ENCODE measurements around the gene TAF11L7. TPM values are rescaled to one million over a fixed set of nuclear protein-coding genes. Genes with fewer than 3 reads are reported as not detected.
"Not testable (repeated sequence)": the region's sequence is repeated elsewhere in the genome, so short reads cannot be mapped to it uniquely, and the experiment has no call there.

The TAF11L7 gene
- total RNA-seq (not detected), polyA plus RNA-seq (not detected)
- long read RNA-seq, donor 1 = 0 reads
- long read RNA-seq, donor 2 = 0 reads
- long read RNA-seq, donor 3 = 0 reads

DNA sequence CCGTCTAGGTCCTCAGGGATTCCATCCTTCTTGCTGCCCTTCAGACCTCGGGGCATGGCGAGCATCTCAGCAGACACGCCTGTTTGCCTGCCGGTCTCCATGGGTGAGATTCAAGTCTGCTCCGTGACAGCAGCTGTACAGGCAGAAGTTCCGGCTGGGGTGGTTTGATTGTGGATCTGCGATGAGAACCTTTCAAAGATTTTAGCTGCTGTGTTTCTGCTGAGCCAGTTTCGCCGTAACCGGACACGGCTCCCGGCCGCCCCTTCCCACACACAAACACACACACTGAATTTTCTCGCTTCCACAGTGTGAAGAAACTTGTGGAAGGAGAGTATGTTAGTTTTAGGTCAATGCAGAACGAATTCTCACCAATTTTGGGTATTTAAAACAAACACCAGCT lies at the start of gene TAF11L7:
Gene TAF11L7, minus strand, starts transcription at position 101 of the 400 bp plus-strand sequence.
- H3K9me3 ChIP-seq; H3K27me3 ChIP-seq; H3K4me1 ChIP-seq; ATAC-seq; H3K4me3 ChIP-seq; H3K27ac ChIP-seq; H3K36me3 ChIP-seq; intact Hi-C loops (cut with DNase I); DNase-seq: not testable (repeated sequence)
- WGBS, 2 donors = no CpG with 5 or more reads among the region's 16 CpGs

DNA sequence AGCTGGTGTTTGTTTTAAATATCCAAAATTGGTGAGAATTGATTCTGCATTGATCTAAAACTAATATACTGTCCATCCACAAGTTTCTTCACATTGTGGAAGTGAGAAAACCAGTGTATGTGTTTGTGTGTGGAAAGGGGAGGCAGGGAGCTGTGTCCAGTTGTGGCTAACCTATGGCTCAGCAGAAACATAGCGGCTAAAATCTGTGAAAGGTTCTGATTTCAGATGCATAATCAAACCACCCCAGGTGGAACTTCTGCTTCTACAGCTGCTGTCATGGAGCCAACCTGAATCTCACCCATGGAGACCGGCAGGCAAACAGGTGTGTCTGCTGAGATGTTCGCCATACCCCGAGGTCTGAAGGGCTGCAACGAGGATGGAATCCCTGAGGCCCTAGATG lies 48.6 kb upstream of the TAF11L7 start, which contains the start of gene TAF11L14:
Gene TAF11L14, plus strand, starts transcription at position 301 of the 400 bp plus-strand sequence.
- ATAC-seq (no peak), DNase-seq (no peak)
- no peak within 1 kb of the TSS for H3K27ac ChIP-seq
- no peaks in the 10 kb centered on the region for H3K9me3 ChIP-seq
- H3K4me3 ChIP-seq = no peak within 1 kb of the TSS
- H3K36me3 ChIP-seq = no peaks in the 10 kb centered on the region
- H3K4me1 ChIP-seq = no peaks in the 10 kb centered on the region
- TF ChIP-seq, protein P1, sequence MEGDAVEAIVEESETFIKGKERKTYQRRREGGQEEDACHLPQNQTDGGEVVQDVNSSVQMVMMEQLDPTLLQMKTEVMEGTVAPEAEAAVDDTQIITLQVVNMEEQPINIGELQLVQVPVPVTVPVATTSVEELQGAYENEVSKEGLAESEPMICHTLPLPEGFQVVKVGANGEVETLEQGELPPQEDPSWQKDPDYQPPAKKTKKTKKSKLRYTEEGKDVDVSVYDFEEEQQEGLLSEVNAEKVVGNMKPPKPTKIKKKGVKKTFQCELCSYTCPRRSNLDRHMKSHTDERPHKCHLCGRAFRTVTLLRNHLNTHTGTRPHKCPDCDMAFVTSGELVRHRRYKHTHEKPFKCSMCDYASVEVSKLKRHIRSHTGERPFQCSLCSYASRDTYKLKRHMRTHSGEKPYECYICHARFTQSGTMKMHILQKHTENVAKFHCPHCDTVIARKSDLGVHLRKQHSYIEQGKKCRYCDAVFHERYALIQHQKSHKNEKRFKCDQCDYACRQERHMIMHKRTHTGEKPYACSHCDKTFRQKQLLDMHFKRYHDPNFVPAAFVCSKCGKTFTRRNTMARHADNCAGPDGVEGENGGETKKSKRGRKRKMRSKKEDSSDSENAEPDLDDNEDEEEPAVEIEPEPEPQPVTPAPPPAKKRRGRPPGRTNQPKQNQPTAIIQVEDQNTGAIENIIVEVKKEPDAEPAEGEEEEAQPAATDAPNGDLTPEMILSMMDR (IDR thresholded peaks at IDR 0.05) = no peak
- WGBS, 2 donors = 79 to 92% methylated on average over 5 of the region's 5 CpGs
- H3K27me3 ChIP-seq = no peaks in the 10 kb centered on the region
- intact Hi-C loops (cut with DNase I) = no loop called here

DNA sequence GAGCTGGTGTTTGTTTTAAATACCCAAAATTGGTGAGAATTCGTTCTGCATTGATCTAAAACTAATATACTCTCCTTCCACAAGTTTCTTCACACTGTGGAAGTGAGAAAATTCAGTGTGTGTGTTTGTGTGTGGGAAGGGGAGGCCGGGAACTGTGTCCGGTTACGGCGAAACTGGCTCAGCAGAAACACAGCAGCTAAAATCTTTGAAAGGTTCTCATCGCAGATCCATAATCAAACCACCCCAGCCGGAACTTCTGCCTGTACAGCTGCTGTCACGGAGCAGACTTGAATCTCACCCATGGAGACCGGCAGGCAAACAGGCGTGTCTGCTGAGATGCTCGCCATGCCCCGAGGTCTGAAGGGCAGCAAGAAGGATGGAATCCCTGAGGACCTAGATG lies 46.2 kb upstream of the TAF11L7 start, which contains the start of gene TAF11L13:
Gene TAF11L13, plus strand, starts transcription at position 301 of the 400 bp plus-strand sequence.
- H3K27me3 ChIP-seq; H3K4me1 ChIP-seq; DNase-seq; H3K36me3 ChIP-seq; intact Hi-C loops (cut with DNase I); H3K4me3 ChIP-seq; ATAC-seq; H3K9me3 ChIP-seq; H3K27ac ChIP-seq: not testable (repeated sequence)
- WGBS, 2 donors = 69 to 87% methylated on average over 7 of the region's 12 CpGs

DNA sequence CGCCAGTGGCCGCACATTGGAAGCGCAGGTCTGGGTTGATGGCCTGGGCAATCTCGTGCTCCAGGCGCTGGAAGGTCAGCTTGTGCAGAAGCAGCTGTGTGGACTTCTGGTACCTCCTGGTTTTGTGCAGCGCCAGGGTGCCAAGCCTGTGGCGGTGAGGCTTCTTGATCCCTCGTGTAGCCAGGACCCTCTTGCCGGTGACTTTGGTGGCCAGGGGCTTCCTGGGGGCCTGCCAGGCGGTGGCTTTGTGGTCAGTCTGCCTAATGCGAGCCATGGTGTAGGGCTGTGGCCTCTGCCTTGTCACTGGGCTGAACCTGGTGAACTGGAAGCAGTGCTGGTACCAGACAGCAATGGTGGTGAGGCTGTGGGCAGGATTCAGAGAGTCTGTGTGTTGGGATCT lies 40.1 kb upstream of the TAF11L7 start:
- H3K4me3 ChIP-seq = no peak overlapping the region
- no peak for ATAC-seq
- no peaks in the 10 kb centered on the region for H3K9me3 ChIP-seq
- DNase-seq = no peak
- TF ChIP-seq, protein P1 (IDR thresholded peaks at IDR 0.05) = no peak
- H3K27ac ChIP-seq = no peak overlapping the region
- intact Hi-C loops (cut with DNase I) = no loop called here
- H3K4me1 ChIP-seq = no peaks in the 10 kb centered on the region
- H3K36me3 ChIP-seq = no peaks in the 10 kb centered on the region
- 81 to 88% methylated on average over 11 of the region's 11 CpGs for WGBS, 2 donors
- H3K27me3 ChIP-seq = no peaks in the 10 kb centered on the region

DNA sequence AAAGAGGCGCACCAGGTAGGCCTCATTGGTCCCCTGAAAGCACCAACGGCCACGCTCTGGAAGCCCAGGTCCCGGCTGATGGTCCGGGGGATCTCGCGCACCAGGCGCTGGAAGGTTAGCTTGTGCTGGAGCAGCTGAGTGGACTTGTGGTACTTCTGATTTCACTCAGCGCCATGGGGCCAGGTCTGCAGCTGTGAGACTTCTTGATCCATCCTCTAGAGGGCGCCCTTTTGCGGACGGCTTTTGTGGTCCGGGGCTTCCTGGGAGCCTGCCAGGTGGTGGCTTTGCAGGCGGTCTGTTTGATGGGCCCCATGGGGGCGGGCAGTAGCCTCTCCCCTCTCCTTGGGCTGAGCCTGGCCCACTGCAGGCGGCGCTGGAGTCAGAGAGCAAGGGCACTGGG lies 35.1 kb upstream of the TAF11L7 start:
- intact Hi-C loops (cut with DNase I) = no loop called here
- TF ChIP-seq, protein P1 (IDR thresholded peaks at IDR 0.05) = no peak
- H3K4me3 ChIP-seq = no peak overlapping the region
- H3K27ac ChIP-seq = no peak overlapping the region
- H3K36me3 ChIP-seq = no peaks in the 10 kb centered on the region
- no peaks in the 10 kb centered on the region for H3K4me1 ChIP-seq
- DNase-seq = no peak
- 83 to 84% methylated on average over 17 of the region's 17 CpGs for WGBS, 2 donors
- peaks cover 0 to 4% (median 0%) of the 10 kb centered on the region in 11 donors for H3K9me3 ChIP-seq
- no peak for ATAC-seq
- H3K27me3 ChIP-seq = peaks cover 0 to 4% (median 0%) of the 10 kb centered on the region in 7 donors
